Astrocyte of the cerebellum (primary cell): ENCODE measurements around the gene HMG20A.

Experiments
- DNase-seq: peaks from one replicate; pipeline ENCODE4 v3.0.0-alpha.2; 2011; ENCODE audit warnings: low read depth
- H3K4me3 ChIP-seq: 2 replicates; pipeline ENCODE4 v1.5.1; 2011; ENCODE audit warnings: mild to moderate bottlenecking, low read depth, low read length, moderate library complexity
- in situ Hi-C: cut with HindIII; loops from 2 replicates; pipeline ENCODE4 v1.10.0; 2017; ENCODE audit warnings: low sequenced_read_pairs
- TF ChIP-seq, protein P1 (sequence below): IDR thresholded peaks from 2 replicates; pipeline ENCODE4 v1.5.1; 2012; ENCODE audit warnings: low read length, low read depth, moderate library complexity, mild to moderate bottlenecking; ENCODE audit errors: missing control alignments

The HMG20A gene

DNA sequence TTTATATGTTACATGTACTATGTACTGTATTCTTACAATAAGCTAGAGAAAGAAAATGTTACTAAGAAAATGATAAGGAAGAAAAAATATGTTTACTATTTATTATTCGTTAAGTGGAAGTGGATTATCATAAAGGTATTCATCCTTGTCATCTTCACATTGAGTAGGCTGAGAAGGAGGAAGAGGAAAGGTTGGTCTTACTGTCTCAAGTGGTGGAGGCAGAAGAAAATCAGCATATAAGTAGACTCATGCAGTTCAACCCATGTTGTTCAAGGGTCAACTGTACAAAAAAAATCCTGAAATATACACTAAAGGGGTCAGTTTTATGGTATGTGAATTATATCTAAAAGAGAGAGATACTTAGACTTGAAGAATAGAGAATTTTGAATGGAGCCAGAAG, 5.7 kb downstream of the HMG20A start:
- no peak overlapping the region for H3K4me3 ChIP-seq
- in situ Hi-C loops, result loop anchor here (10.0 kb wide), 1 partner anchor 98 kb away; no protein-coding TSS in a partner anchor
- TF ChIP-seq, protein P1, sequence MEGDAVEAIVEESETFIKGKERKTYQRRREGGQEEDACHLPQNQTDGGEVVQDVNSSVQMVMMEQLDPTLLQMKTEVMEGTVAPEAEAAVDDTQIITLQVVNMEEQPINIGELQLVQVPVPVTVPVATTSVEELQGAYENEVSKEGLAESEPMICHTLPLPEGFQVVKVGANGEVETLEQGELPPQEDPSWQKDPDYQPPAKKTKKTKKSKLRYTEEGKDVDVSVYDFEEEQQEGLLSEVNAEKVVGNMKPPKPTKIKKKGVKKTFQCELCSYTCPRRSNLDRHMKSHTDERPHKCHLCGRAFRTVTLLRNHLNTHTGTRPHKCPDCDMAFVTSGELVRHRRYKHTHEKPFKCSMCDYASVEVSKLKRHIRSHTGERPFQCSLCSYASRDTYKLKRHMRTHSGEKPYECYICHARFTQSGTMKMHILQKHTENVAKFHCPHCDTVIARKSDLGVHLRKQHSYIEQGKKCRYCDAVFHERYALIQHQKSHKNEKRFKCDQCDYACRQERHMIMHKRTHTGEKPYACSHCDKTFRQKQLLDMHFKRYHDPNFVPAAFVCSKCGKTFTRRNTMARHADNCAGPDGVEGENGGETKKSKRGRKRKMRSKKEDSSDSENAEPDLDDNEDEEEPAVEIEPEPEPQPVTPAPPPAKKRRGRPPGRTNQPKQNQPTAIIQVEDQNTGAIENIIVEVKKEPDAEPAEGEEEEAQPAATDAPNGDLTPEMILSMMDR, result no peak
- DNase-seq, result no peak

DNA sequence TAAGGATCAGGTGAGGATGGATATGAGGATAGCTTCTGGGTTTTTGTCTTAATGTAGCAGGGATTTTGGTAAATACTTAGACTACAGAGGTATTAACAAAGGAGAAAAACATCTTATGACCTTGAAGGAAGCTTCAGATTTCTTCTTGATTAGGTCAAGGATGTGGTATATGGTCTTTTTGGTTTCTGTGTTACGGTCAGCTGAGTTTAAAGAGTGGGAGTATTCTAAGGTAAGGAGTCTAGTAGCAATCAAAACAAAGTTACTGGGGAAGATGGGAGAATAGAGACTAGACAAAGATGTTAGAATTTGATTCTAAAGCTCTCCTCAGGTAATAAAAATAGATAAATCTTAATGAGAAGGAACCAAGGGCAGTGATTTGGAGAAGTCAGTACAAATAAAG, 6.2 kb downstream of the HMG20A start:
- no peak overlapping the region for H3K4me3 ChIP-seq
- in situ Hi-C loops, result loop anchor here (10.0 kb wide), 1 partner anchor 98 kb away; no protein-coding TSS in a partner anchor
- TF ChIP-seq, protein P1, result no peak
- no peak for DNase-seq

DNA sequence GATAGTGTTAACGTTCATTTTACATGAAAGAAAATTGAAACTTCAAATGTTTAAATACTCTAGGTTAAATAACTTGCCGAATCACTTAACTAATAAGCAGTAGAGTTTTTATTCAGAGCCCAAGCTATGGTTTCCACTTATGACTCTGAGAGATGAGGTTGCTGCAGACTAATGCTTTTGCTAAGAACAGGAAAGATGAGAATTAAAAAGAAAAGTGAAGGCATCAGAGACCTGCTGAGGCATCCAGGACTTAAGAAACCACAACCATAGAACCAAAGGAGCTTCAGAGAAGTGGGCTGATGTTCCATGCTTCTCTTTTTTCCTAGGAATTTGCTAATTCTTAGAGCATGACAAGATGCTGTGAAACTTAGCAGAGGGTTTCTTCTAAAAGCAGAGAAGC, 9.5 kb downstream of the HMG20A start:
- DNase-seq, result no peak
- in situ Hi-C loops, result no loop called here
- H3K4me3 ChIP-seq, result no peak overlapping the region
- TF ChIP-seq, protein P1, result no peak

DNA sequence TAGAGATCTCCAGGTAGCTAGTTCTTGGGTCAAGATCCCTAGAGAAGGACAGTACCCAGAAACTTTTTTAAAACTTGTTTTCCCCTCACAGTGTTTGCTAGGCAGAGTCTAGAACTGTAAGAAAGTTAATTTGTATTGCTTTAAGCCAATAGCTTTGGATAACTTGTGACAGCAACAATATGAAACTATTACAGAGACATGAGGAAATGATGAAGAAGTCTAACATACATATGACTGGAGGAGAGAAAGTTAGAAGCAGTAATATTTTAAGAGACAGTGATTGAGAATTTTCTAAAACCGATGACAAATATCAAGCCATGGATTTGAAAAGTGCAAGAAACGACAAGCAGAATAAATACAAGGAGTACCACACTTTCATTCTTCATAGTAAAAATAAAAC, 10.0 kb downstream of the HMG20A start:
- in situ Hi-C loops, result no loop called here
- no peak overlapping the region for H3K4me3 ChIP-seq
- TF ChIP-seq, protein P1, result no peak
- no peak for DNase-seq

DNA sequence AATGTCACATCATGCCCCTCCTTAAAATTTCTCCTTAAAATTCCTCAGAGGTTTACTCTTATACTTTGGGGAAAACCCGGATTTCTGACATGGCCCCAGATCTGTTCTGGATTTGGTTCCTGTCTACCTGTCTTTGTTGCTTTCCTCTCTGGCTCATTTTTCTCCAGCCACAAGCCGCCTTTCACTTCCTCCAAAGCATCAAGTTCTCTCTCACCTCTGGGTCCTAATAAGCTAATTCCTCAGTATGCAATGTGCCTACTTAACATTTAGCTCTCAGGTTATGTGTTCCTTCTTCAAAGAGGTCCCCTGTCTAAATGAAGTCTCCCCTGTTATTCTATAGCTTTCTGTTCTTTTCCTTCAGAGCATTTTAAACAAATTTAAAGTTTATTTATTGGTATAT, 16.1 kb downstream of the HMG20A start:
- TF ChIP-seq, protein P1, result no peak
- in situ Hi-C loops, result no loop called here
- H3K4me3 ChIP-seq, result no peak overlapping the region
- no peak for DNase-seq

DNA sequence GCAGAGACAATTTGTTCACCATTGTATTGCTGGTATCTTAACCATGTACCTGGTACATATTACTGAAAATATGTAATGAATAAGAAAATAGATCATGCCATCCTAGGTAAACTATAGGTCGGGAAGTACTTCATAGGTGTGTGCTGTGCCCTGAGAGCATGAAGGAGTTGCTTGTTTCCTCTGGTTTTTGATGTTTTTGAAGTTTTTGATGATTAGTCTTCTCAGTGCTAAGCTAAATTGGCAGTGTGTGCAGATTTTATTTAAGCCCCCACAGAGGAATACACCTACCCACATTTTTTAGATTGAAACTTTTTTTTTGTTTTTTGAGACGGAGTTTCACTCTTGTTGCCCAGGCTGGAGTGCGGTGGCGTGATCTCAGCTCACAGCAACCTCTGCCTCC, 16.6 kb downstream of the HMG20A start:
- TF ChIP-seq, protein P1, result no peak
- in situ Hi-C loops, result no loop called here
- no peak overlapping the region for H3K4me3 ChIP-seq
- no peak for DNase-seq
